DOHH2 (cell line): Measurements from ENCODE around the gene NAGS.
"Not testable (repeated sequence)": the region's sequence is repeated elsewhere in the genome, so short reads cannot be mapped to it uniquely, and the experiment has no call there.

Experiments used
- CTCF ChIP-seq: fragments of 200-600 bp; sonication (generic); IDR thresholded peaks from one replicate; pipeline ENCODE4 v1.5.1; 2014; ENCODE audit warnings: antibody characterized with exemption, mild to moderate bottlenecking, low read depth, low read length; ENCODE audit not compliant: poor library complexity, severe bottlenecking
- EZH2phosphoT487 ChIP-seq: fragments of 200-600 bp; sonication (generic); IDR thresholded peaks from 2 replicates; pipeline ENCODE4 v1.6.1; 2017; ENCODE audit warnings: borderline replicate concordance, mild to moderate bottlenecking, antibody characterized with exemption, low read length, moderate library complexity, mixed read lengths

GRCh38 chr17:43961292-43961691 lies 43.1 kb upstream of the NAGS start:
- not testable (repeated sequence) for TF ChIP-seq CTCF, EZH2phosphoT487
